Measurements from ENCODE around the gene PTPRT. TPM values are rescaled to one million over a fixed set of nuclear protein-coding genes. Genes with fewer than 3 reads are reported as not detected.

The PTPRT gene
- polyA plus RNA-seq, 2 of the 4 experiments (the other 2 are of a cell fraction): not detected

GRCh38 chr20:42873259-42873658 lies 316.4 kb downstream of the PTPRT start:
- Histone ChIP-seq H3K9me3 (no peaks in the 10 kb centered on the region), H3K4me1 (no peaks in the 10 kb centered on the region), H3K4me2 (no peak overlapping the region), H3K4me3 (no peak overlapping the region), H3K27ac (no peak overlapping the region)
- TF ChIP-seq ELK1 (IDR thresholded peaks at IDR 0.05; ENCODE audit: low read depth, low read length) (no peak), FOXS1 (CRISPR knock-in tag; IDR thresholded peaks at IDR 0.05) (no peak), CHD2 (IDR thresholded peaks at IDR 0.05; ENCODE audit: low read length, partially characterized antibody) (no peak), FOSL2 (IDR thresholded peaks at IDR 0.05) (no peak), FOSL2 (CRISPR knock-in tag; IDR thresholded peaks at IDR 0.05) (no peak), MYC (IDR thresholded peaks at IDR 0.05; ENCODE audit: borderline replicate concordance, low read length) (no peak), PHF8 (IDR thresholded peaks at IDR 0.05; ENCODE audit: borderline replicate concordance, low read depth) (no peak), SMC3 (IDR thresholded peaks at IDR 0.05) (no peak), ZC3H11A (IDR thresholded peaks at IDR 0.05) (no peak)
- FAIRE-seq (no peak), DNase-seq (ENCODE audit: low read depth in 1 of 2, low spot score in 1 of 2) (no peak), ATAC-seq (no peak)
- POLR2A ChIA-PET: no interaction called here
- 8% methylated on average over 3 of the region's 3 CpGs for WGBS (ENCODE audit: missing lambda C conversion rate)
- CTCF ChIA-PET: no interaction called here

- no peak overlapping the region for H3K4me3 ChIP-seq
- TF ChIP-seq ZNF302 (CRISPR knock-in tag; IDR thresholded peaks at IDR 0.05): no peak
- TF ChIP-seq EHMT2 (IDR thresholded peaks at IDR 0.05; ENCODE audit: low read depth): no peak
- TF ChIP-seq MAX (IDR thresholded peaks at IDR 0.05): no peak
- TF ChIP-seq ZFP36 (IDR thresholded peaks at IDR 0.05; ENCODE audit: borderline replicate concordance, partially characterized antibody): no peak
- no peak for TF ChIP-seq E2F6 (IDR thresholded peaks at IDR 0.05; ENCODE audit: borderline replicate concordance, low read depth)
- TF ChIP-seq ATOH8 (CRISPR knock-in tag; IDR thresholded peaks at IDR 0.05; ENCODE audit: low read depth): no peak
- no peak for TF ChIP-seq JUN (IDR thresholded peaks at IDR 0.05)
- no peak for TF ChIP-seq ESRRA (IDR thresholded peaks at IDR 0.05; ENCODE audit: borderline replicate concordance, low read length)
- no peak for TF ChIP-seq HEYL (CRISPR knock-in tag; IDR thresholded peaks at IDR 0.05)
- no peak for TF ChIP-seq CTCF (IDR thresholded peaks at IDR 0.05)
- TF ChIP-seq HOXB5 (CRISPR knock-in tag; IDR thresholded peaks at IDR 0.05): no peak
- TF ChIP-seq FOSL2 (IDR thresholded peaks at IDR 0.05): no peak
- TF ChIP-seq FOSL2 (CRISPR knock-in tag; IDR thresholded peaks at IDR 0.05): no peak
- TF ChIP-seq REST (IDR thresholded peaks at IDR 0.05): no peak
- no peak for TF ChIP-seq NR3C1 (IDR thresholded peaks at IDR 0.05)
- ChIA-PET CTCF (no interaction called here), POLR2A (no interaction called here)
- 7% methylated on average over 3 of the region's 3 CpGs for WGBS (ENCODE audit: missing lambda C conversion rate)
- H3K27ac ChIP-seq: no peak overlapping the region
- DNase-seq (ENCODE audit: low read depth in 1 of 2, low spot score in 1 of 2): no peak
- no peak for FAIRE-seq
- no peak overlapping the region for H3K4me2 ChIP-seq
- ATAC-seq: no peak
- no peaks in the 10 kb centered on the region for H3K4me1 ChIP-seq
- H3K9me3 ChIP-seq: no peaks in the 10 kb centered on the region
Measured at GRCh38 chr20:42864116-42864515, 325.6 kb downstream of the PTPRT start.

All from A549 (cell line).